Raji (cell line): ENCODE results near the gene ROR2.

Source experiments
- POLR2A ChIP-seq: IDR thresholded peaks from 2 replicates; pipeline ENCODE4 v1.6.1; 2011; ENCODE audit warnings: low read depth, low read length, control low read depth; ENCODE audit not compliant: insufficient read depth

ROR2 gene

GRCh38 chr9:91818225-91818585 is 131.8 kb downstream of the ROR2 start:
- no peak for TF ChIP-seq POLR2A

GRCh38 chr9:91817493-91818224 is 132.4 kb downstream of the ROR2 start:
- TF ChIP-seq POLR2A = no peak

- TF ChIP-seq POLR2A = no peak
These were observed 132.9 kb downstream of the ROR2 start for GRCh38 chr9:91817106-91817492.

- TF ChIP-seq POLR2A = no peak
These were observed 133.7 kb downstream of the ROR2 start for GRCh38 chr9:91816356-91816755.

- no peak for TF ChIP-seq POLR2A
These were observed 134.1 kb downstream of the ROR2 start for GRCh38 chr9:91815896-91816295.

GRCh38 chr9:91814753-91815152 is 135.3 kb downstream of the ROR2 start:
- TF ChIP-seq POLR2A = no peak

GRCh38 chr9:91814201-91814600 is 135.8 kb downstream of the ROR2 start:
- no peak for TF ChIP-seq POLR2A

GRCh38 chr9:91813176-91813795 is 136.7 kb downstream of the ROR2 start:
- no peak for TF ChIP-seq POLR2A

- TF ChIP-seq POLR2A = no peak
These were observed 137.8 kb downstream of the ROR2 start for GRCh38 chr9:91812191-91812590.

- no peak for TF ChIP-seq POLR2A
These were observed 138.8 kb downstream of the ROR2 start for GRCh38 chr9:91811024-91811909.

GRCh38 chr9:91810286-91810905 is 139.6 kb downstream of the ROR2 start:
- TF ChIP-seq POLR2A = no peak

- no peak for TF ChIP-seq POLR2A
These were observed 140.3 kb downstream of the ROR2 start for GRCh38 chr9:91809581-91810285.

- TF ChIP-seq POLR2A = no peak
These were observed 142.3 kb downstream of the ROR2 start for GRCh38 chr9:91807643-91808246.

- TF ChIP-seq POLR2A = no peak
These were observed 145.0 kb downstream of the ROR2 start for GRCh38 chr9:91805031-91805430.
